ENCODE results near the gene RRP1B.

Gene RRP1B

GRCh38 chr21:43684424-43684823 is 25.1 kb downstream of the RRP1B start:
- no peak overlapping the region for H3K27ac ChIP-seq (replicated peaks)
- H3K4me3 ChIP-seq (replicated peaks; ENCODE audit: insufficient read depth, low read length), result no peak overlapping the region
- TF ChIP-seq POLR2AphosphoS5 (IDR thresholded peaks at IDR 0.05; ENCODE audit: low read depth), result no peak
- TF ChIP-seq SPI1 (IDR thresholded peaks at IDR 0.05; ENCODE audit: borderline replicate concordance, low read depth), result no peak
- no peak for TF ChIP-seq REST (IDR thresholded peaks at IDR 0.05; ENCODE audit: insufficient replicate concordance, low read depth)
- no peak for TF ChIP-seq CTCF (IDR thresholded peaks at IDR 0.05; ENCODE audit: insufficient read depth, low read length)
- no peak for TF ChIP-seq GABPA (IDR thresholded peaks at IDR 0.05; ENCODE audit: low read depth)
- DNase-seq (ENCODE audit: low read depth in 1 of 2, low spot score in 1 of 2), result no peak
- H3K27me3 ChIP-seq (ENCODE audit: insufficient read depth, poor library complexity, severe bottlenecking), result no peaks in the 10 kb centered on the region

GRCh38 chr21:43686811-43687565 is 27.6 kb downstream of the RRP1B start:
- Histone ChIP-seq H3K4me3 (replicated peaks; ENCODE audit: insufficient read depth, low read length) (no peak overlapping the region), H3K27ac (replicated peaks) (no peak overlapping the region), H3K27me3 (ENCODE audit: insufficient read depth, poor library complexity, severe bottlenecking) (no peaks in the 10 kb centered on the region)
- DNase-seq (ENCODE audit: low read depth in 1 of 2, low spot score in 1 of 2), result peak in 1 of 2 experiments; percentile 12
- TF ChIP-seq SPI1 (IDR thresholded peaks at IDR 0.05; ENCODE audit: borderline replicate concordance, low read depth) (no peak), CTCF (IDR thresholded peaks at IDR 0.05; ENCODE audit: insufficient read depth, low read length) (no peak)

- no peak overlapping the region for H3K4me3 ChIP-seq (replicated peaks; ENCODE audit: insufficient read depth, low read length)
- H3K27ac ChIP-seq (replicated peaks), result peak overlapping the region; percentile 26; the same call in 1 of the 2 replicates
- TF ChIP-seq POLR2AphosphoS5 (IDR thresholded peaks at IDR 0.05; ENCODE audit: low read depth) (no peak), GABPA (IDR thresholded peaks at IDR 0.05; ENCODE audit: low read depth) (no peak), REST (IDR thresholded peaks at IDR 0.05; ENCODE audit: insufficient replicate concordance, low read depth) (no peak), CTCF (IDR thresholded peaks at IDR 0.05; ENCODE audit: insufficient read depth, low read length) (no peak), SPI1 (IDR thresholded peaks at IDR 0.05; ENCODE audit: borderline replicate concordance, low read depth) (no peak)
- peak in 1 of 2 experiments; percentile 39 for DNase-seq (ENCODE audit: low read depth in 1 of 2, low spot score in 1 of 2)
- H3K27me3 ChIP-seq (ENCODE audit: insufficient read depth, poor library complexity, severe bottlenecking), result no peaks in the 10 kb centered on the region
Measured at GRCh38 chr21:43687566-43688399, 28.4 kb downstream of the RRP1B start.
